A549 (cell line): ENCODE measurements around the gene GPRIN3.

ENCODE experiments used
- FOSL2 ChIP-seq, 2 experiments: fragments of 450-650 bp in 1 of 2; fragments of >200 bp in 1 of 2; sonication (Bioruptor Twin) in 1 of 2; formaldehyde crosslinking; IDR thresholded peaks; 2 replicates each; pipeline versions ENCODE4 v1.5.0 to v1.6.1; 2016 to 2020; ENCODE audit warnings: mild to moderate bottlenecking in 1 of 2, moderate library complexity in 1 of 2
- RAD21 ChIP-seq, 2 experiments: fragments of >200 bp in 1 of 2; sonication (Bioruptor Twin) in 1 of 2; formaldehyde crosslinking in 1 of 2; IDR thresholded peaks in 1 of 2; conservative IDR thresholded peaks in 1 of 2; 2 replicates in 1 of 2; 3 replicates in 1 of 2; pipeline ENCODE4 v1.6.1; 2012 to 2018; ENCODE audit warnings: inconsistent platforms in 1 of 2
- TF ChIP-seq, protein P1 (sequence below): fragments of >200 bp; sonication (Bioruptor Twin); formaldehyde crosslinking; IDR thresholded peaks from 3 replicates; pipeline ENCODE4 v1.5.1; 2016

DNA sequence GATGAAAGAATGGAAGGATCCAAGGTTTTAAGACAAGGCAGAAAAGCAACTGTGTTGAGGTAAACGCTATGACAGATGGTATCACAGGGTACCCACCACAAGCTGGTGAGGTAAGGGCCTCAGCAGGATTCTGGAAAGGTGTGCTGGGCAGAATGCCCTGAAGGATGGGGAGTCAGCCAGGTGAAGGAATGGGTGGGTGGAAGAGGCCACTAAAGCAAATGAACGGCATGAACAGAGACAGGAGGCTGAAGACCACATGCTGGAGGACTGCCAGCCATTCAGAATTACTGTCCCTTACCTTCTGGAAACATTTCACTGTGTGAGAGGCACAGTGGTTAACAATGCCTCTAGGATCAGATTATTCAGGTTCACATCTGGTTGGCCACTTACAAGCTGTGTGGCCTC, 23.6 kb downstream of the GPRIN3 start:
- TF ChIP-seq, protein P1, sequence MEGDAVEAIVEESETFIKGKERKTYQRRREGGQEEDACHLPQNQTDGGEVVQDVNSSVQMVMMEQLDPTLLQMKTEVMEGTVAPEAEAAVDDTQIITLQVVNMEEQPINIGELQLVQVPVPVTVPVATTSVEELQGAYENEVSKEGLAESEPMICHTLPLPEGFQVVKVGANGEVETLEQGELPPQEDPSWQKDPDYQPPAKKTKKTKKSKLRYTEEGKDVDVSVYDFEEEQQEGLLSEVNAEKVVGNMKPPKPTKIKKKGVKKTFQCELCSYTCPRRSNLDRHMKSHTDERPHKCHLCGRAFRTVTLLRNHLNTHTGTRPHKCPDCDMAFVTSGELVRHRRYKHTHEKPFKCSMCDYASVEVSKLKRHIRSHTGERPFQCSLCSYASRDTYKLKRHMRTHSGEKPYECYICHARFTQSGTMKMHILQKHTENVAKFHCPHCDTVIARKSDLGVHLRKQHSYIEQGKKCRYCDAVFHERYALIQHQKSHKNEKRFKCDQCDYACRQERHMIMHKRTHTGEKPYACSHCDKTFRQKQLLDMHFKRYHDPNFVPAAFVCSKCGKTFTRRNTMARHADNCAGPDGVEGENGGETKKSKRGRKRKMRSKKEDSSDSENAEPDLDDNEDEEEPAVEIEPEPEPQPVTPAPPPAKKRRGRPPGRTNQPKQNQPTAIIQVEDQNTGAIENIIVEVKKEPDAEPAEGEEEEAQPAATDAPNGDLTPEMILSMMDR = no peak
- TF ChIP-seq FOSL2 (IDR thresholded peaks at IDR 0.05) = no peak
- no peak for TF ChIP-seq FOSL2 (CRISPR knock-in tag; IDR thresholded peaks at IDR 0.05)
- no peak for TF ChIP-seq RAD21 (conservative IDR thresholded peaks at IDR 0.05 in 1 of 2, IDR thresholded peaks at IDR 0.05 in 1 of 2)
